HepG2 (cell line): ENCODE data around the gene GMPPA. TPM values are rescaled to one million over a fixed set of nuclear protein-coding genes. Genes with fewer than 3 reads are reported as not detected.

Experiments used
- BCL3 ChIP-seq: sonication (generic); formaldehyde crosslinking; IDR thresholded peaks from 2 replicates; pipeline ENCODE4 v1.5.1; 2020; ENCODE audit warnings: mild to moderate bottlenecking, missing genetic modification reagents, moderate library complexity
- BHLHE40 ChIP-seq: IDR thresholded peaks from 2 replicates; pipeline ENCODE4 v1.6.1; 2011; ENCODE audit warnings: low read length, improper control_type of control experiment
- MED8 ChIP-seq: sonication (generic); formaldehyde crosslinking; IDR thresholded peaks from 2 replicates; pipeline ENCODE4 v1.8.1; 2023; ENCODE audit warnings: mild to moderate bottlenecking, missing genetic modification reagents; ENCODE audit not compliant: insufficient replicate concordance
- NONO ChIP-seq, 2 experiments: fragments of 450-650 bp in 1 of 2; sonication (generic) in 1 of 2; formaldehyde crosslinking in 1 of 2; IDR thresholded peaks in 1 of 2; conservative IDR thresholded peaks in 1 of 2; 2 replicates each; pipeline versions ENCODE4 v1.6.1 to v1.8.0; 2017 to 2022; ENCODE audit warnings: mild to moderate bottlenecking in 1 of 2, missing genetic modification reagents in 1 of 2, moderate library complexity in 1 of 2
- RFXAP ChIP-seq: sonication (generic); formaldehyde crosslinking; IDR thresholded peaks from 2 replicates; pipeline ENCODE4 v1.4.0; 2020; ENCODE audit warnings: missing genetic modification reagents, borderline replicate concordance
- SMAD3 ChIP-seq: sonication (generic); formaldehyde crosslinking; IDR thresholded peaks from 2 replicates; pipeline ENCODE4 v1.4.0; 2020; ENCODE audit warnings: missing genetic modification reagents
- SSRP1 ChIP-seq: IDR thresholded peaks from 2 replicates; pipeline ENCODE4 v1.6.1; 2016; ENCODE audit warnings: control low read depth
- SYNCRIP ChIP-seq: fragments of 200-400 bp; formaldehyde crosslinking; IDR thresholded peaks from 2 replicates; pipeline ENCODE4 v1.6.1; 2018; ENCODE audit warnings: mild to moderate bottlenecking, low read depth, low read length; ENCODE audit not compliant: insufficient read depth
- U2AF1 ChIP-seq: fragments of 200-400 bp; formaldehyde crosslinking; optimal IDR thresholded peaks from 2 replicates; pipeline ENCODE3; 2017; ENCODE audit warnings: mild to moderate bottlenecking, low read depth, low read length
- XRCC5 ChIP-seq: fragments of 200-400 bp; formaldehyde crosslinking; optimal IDR thresholded peaks from 2 replicates; pipeline ENCODE3; 2017; ENCODE audit warnings: mild to moderate bottlenecking, low read length
- ZNF546 ChIP-seq: sonication (generic); formaldehyde crosslinking; conservative IDR thresholded peaks from 2 replicates; pipeline ENCODE4 v1.8.1; 2023; ENCODE audit warnings: mild to moderate bottlenecking, missing genetic modification reagents
- ZNF563 ChIP-seq: sonication (generic); formaldehyde crosslinking; IDR thresholded peaks from 2 replicates; pipeline ENCODE4 v1.8.0; 2022; ENCODE audit warnings: mild to moderate bottlenecking, moderate library complexity, missing genetic modification reagents
- ZNF678 ChIP-seq: sonication (generic); formaldehyde crosslinking; IDR thresholded peaks from 2 replicates; pipeline ENCODE4 v1.4.0; 2020; ENCODE audit warnings: mild to moderate bottlenecking, missing genetic modification reagents
- polyA plus RNA-seq, 8 experiments: library from polyadenylated mRNA; depleted of rRNA in 3 of 8; stranded (reverse) in 7 of 8; unstranded in 1 of 8; fragments of >200 nt; fragmentation: Illumina TruSeq in 4 of 8; extraction: Trizol in 4 of 8; gene quantifications; 2 replicates each; pipeline versions ENCODE4 v1.2.1 to v1.2.3, GENCODE V29; 2011 to 2016; ENCODE audit warnings: low read depth in 4 of 8, missing spikeins in 1 of 8, mixed read lengths in 1 of 8; ENCODE audit not compliant: insufficient read depth in 1 of 8
- total RNA-seq, 5 experiments: library from RNA; depleted of rRNA; stranded (reverse); fragments of >200 nt; fragmentation: Illumina TruSeq; extraction: Trizol; gene quantifications; 2 replicates each; pipeline ENCODE4 v1.2.3, GENCODE V29; 2016; ENCODE audit warnings: low read depth in 1 of 5
- TF ChIP-seq, protein P1 (sequence below): sonication (generic); formaldehyde crosslinking; IDR thresholded peaks from 2 replicates; pipeline ENCODE4 v1.5.1; 2020; ENCODE audit warnings: missing genetic modification reagents, mild to moderate bottlenecking, borderline replicate concordance
- TF ChIP-seq, protein P2 (sequence below): sonication (generic); formaldehyde crosslinking; IDR thresholded peaks from 2 replicates; pipeline ENCODE4 v1.4.0; 2020; ENCODE audit warnings: missing genetic modification reagents
- TF ChIP-seq, protein P3 (sequence below): sonication (generic); IDR thresholded peaks from 2 replicates; pipeline ENCODE4 v1.6.1; 2016; ENCODE audit warnings: low read depth, borderline replicate concordance
- TF ChIP-seq, protein P4 (sequence below): sonication (generic); formaldehyde crosslinking; IDR thresholded peaks from 2 replicates; pipeline ENCODE4 v1.9.0; 2021; ENCODE audit warnings: missing genetic modification reagents, borderline replicate concordance
- TF ChIP-seq, protein P5 (sequence below): sonication (generic); formaldehyde crosslinking; IDR thresholded peaks from 2 replicates; pipeline ENCODE4 v1.4.0; 2020; ENCODE audit warnings: mild to moderate bottlenecking, missing genetic modification reagents
- TF ChIP-seq, protein P6 (sequence below): sonication (generic); formaldehyde crosslinking; IDR thresholded peaks from 2 replicates; pipeline ENCODE4 v1.4.0; 2020; ENCODE audit warnings: missing genetic modification reagents

GMPPA gene
- total and polyA plus RNA-seq, 2 of the 13 experiments (the other 11 are each of a cell fraction or from before 2014, with no cell fraction given) = 81.1 to 106 TPM

- TF ChIP-seq, protein P1, sequence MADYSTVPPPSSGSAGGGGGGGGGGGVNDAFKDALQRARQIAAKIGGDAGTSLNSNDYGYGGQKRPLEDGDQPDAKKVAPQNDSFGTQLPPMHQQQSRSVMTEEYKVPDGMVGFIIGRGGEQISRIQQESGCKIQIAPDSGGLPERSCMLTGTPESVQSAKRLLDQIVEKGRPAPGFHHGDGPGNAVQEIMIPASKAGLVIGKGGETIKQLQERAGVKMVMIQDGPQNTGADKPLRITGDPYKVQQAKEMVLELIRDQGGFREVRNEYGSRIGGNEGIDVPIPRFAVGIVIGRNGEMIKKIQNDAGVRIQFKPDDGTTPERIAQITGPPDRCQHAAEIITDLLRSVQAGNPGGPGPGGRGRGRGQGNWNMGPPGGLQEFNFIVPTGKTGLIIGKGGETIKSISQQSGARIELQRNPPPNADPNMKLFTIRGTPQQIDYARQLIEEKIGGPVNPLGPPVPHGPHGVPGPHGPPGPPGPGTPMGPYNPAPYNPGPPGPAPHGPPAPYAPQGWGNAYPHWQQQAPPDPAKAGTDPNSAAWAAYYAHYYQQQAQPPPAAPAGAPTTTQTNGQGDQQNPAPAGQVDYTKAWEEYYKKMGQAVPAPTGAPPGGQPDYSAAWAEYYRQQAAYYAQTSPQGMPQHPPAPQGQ (CRISPR knock-in tag) = no peak
- TF ChIP-seq XRCC5 (peak; percentile 91), NONO (IDR thresholded peaks at IDR 0.05) (no peak), NONO (CRISPR knock-in tag; conservative IDR thresholded peaks at IDR 0.05) (peak; percentile 66), RFXAP (CRISPR knock-in tag) (no peak), SSRP1 (CRISPR knock-in tag) (no peak), ZNF546 (CRISPR knock-in tag) (no peak; the same call in 1 of the 2 replicates), SYNCRIP (no peak), U2AF1 (no peak), ZNF678 (CRISPR knock-in tag) (no peak), MED8 (no peak), BCL3 (CRISPR knock-in tag) (no peak), BHLHE40 (no peak), ZNF563 (CRISPR knock-in tag) (peak; percentile 77), SMAD3 (no peak)
- TF ChIP-seq, protein P2, sequence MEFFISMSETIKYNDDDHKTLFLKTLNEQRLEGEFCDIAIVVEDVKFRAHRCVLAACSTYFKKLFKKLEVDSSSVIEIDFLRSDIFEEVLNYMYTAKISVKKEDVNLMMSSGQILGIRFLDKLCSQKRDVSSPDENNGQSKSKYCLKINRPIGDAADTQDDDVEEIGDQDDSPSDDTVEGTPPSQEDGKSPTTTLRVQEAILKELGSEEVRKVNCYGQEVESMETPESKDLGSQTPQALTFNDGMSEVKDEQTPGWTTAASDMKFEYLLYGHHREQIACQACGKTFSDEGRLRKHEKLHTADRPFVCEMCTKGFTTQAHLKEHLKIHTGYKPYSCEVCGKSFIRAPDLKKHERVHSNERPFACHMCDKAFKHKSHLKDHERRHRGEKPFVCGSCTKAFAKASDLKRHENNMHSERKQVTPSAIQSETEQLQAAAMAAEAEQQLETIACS (CRISPR knock-in tag) = no peak
- TF ChIP-seq, protein P3, sequence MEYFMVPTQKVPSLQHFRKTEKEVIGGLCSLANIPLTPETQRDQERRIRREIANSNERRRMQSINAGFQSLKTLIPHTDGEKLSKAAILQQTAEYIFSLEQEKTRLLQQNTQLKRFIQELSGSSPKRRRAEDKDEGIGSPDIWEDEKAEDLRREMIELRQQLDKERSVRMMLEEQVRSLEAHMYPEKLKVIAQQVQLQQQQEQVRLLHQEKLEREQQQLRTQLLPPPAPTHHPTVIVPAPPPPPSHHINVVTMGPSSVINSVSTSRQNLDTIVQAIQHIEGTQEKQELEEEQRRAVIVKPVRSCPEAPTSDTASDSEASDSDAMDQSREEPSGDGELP = peak; percentile 83
- TF ChIP-seq, protein P4, sequence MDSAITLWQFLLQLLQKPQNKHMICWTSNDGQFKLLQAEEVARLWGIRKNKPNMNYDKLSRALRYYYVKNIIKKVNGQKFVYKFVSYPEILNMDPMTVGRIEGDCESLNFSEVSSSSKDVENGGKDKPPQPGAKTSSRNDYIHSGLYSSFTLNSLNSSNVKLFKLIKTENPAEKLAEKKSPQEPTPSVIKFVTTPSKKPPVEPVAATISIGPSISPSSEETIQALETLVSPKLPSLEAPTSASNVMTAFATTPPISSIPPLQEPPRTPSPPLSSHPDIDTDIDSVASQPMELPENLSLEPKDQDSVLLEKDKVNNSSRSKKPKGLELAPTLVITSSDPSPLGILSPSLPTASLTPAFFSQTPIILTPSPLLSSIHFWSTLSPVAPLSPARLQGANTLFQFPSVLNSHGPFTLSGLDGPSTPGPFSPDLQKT (CRISPR knock-in tag) = no peak
- TF ChIP-seq, protein P5, sequence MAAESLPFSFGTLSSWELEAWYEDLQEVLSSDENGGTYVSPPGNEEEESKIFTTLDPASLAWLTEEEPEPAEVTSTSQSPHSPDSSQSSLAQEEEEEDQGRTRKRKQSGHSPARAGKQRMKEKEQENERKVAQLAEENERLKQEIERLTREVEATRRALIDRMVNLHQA = no peak
- TF ChIP-seq, protein P6, sequence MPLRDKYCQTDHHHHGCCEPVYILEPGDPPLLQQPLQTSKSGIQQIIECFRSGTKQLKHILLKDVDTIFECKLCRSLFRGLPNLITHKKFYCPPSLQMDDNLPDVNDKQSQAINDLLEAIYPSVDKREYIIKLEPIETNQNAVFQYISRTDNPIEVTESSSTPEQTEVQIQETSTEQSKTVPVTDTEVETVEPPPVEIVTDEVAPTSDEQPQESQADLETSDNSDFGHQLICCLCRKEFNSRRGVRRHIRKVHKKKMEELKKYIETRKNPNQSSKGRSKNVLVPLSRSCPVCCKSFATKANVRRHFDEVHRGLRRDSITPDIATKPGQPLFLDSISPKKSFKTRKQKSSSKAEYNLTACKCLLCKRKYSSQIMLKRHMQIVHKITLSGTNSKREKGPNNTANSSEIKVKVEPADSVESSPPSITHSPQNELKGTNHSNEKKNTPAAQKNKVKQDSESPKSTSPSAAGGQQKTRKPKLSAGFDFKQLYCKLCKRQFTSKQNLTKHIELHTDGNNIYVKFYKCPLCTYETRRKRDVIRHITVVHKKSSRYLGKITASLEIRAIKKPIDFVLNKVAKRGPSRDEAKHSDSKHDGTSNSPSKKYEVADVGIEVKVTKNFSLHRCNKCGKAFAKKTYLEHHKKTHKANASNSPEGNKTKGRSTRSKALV (CRISPR knock-in tag) = no peak
These were observed 11.3 kb downstream of the GMPPA start (continued) for GRCh38 chr2:219509780-219510511.
